ENCODE results near the gene NUF2. TPM values are rescaled to one million over a fixed set of nuclear protein-coding genes. Genes with fewer than 3 reads are reported as not detected.

The NUF2 gene
- total and polyA plus RNA-seq, 10 of the 15 experiments (the other 5 are each of a cell fraction or from before 2014, with no cell fraction given): 27.4 to 62.6 (median 49.1) TPM

GRCh38 chr1:163295949-163296348, 25.8 kb upstream of the NUF2 start:
- Histone ChIP-seq H3K9me3 (replicated peaks; ENCODE audit: control insufficient read depth, insufficient read depth, low read length) (no peaks in the 10 kb centered on the region; the same call in 2 of the 3 replicates), H3K36me3 (ENCODE audit: control insufficient read depth in 2 of 2, insufficient read depth in 2 of 2, low read length in 1 of 2) (no peaks in the 10 kb centered on the region; a peak in 1 of 4 replicates), H3K27ac (ENCODE audit: control insufficient read depth, insufficient read depth) (no peak overlapping the region), H3K4me1 (ENCODE audit: control insufficient read depth, insufficient read depth, low read length) (no peaks in the 10 kb centered on the region), H3K79me2 (ENCODE audit: control insufficient read depth, insufficient read depth, low read length) (no peaks in the 10 kb centered on the region), H3K9ac (ENCODE audit: control insufficient read depth, insufficient read depth, low read length) (no peak overlapping the region), H2AFZ (ENCODE audit: control insufficient read depth, low read depth, low read length) (no peak overlapping the region), H3K4me3 (no peak overlapping the region), H4K20me1 (ENCODE audit: control insufficient read depth, insufficient read depth) (no peaks in the 10 kb centered on the region), H3K4me2 (ENCODE audit: control insufficient read depth, insufficient read depth) (no peak overlapping the region), H3K27me3 (replicated peaks in 1 of 2; ENCODE audit: control insufficient read depth in 2 of 2, insufficient read depth in 2 of 2, low read length in 1 of 2) (no peaks in the 10 kb centered on the region)
- ChIA-PET CTCF (interaction anchor here (1.7 kb wide), 1 partner anchor 19 kb away, joined by 6 read pairs; no protein-coding TSS in a partner anchor), RAD21 (ENCODE audit: unreplicated experiment) (no interaction called here), SMC1A (ENCODE audit: uncharacterized antibody, unreplicated experiment) (no interaction called here), POLR2A (no interaction called here)
- TF ChIP-seq SPI1 (IDR thresholded peaks at IDR 0.05; ENCODE audit: borderline replicate concordance, insufficient read depth, low read depth, low read length) (no peak), CHD1 (IDR thresholded peaks at IDR 0.05; ENCODE audit: low read depth, low read length) (no peak), LARP7 (IDR thresholded peaks at IDR 0.05) (no peak), FOXK2 (IDR thresholded peaks at IDR 0.05) (no peak), ATF3 (IDR thresholded peaks at IDR 0.05; ENCODE audit: borderline replicate concordance, extremely low read depth, low read depth, low read length) (no peak), NR2C2 (IDR thresholded peaks at IDR 0.05; ENCODE audit: borderline replicate concordance, control insufficient read depth, insufficient read length, low read depth) (no peak), NFYA (IDR thresholded peaks at IDR 0.05; ENCODE audit: borderline replicate concordance, low read depth, low read length) (no peak), NR2C1 (IDR thresholded peaks at IDR 0.05) (no peak), PAX5 (IDR thresholded peaks at IDR 0.05; ENCODE audit: borderline replicate concordance, low read depth, low read length) (no peak), BHLHE40 (IDR thresholded peaks at IDR 0.05; ENCODE audit: borderline replicate concordance in 1 of 2, low read depth in 2 of 2, low read length in 1 of 2) (no peak), JUNB (IDR thresholded peaks at IDR 0.05) (no peak), CBFB (IDR thresholded peaks at IDR 0.05; ENCODE audit: low read depth) (no peak), BACH1 (IDR thresholded peaks at IDR 0.05; ENCODE audit: borderline replicate concordance) (no peak), HCFC1 (IDR thresholded peaks at IDR 0.05; ENCODE audit: low read length) (no peak)
- TF ChIP-seq, protein P1, sequence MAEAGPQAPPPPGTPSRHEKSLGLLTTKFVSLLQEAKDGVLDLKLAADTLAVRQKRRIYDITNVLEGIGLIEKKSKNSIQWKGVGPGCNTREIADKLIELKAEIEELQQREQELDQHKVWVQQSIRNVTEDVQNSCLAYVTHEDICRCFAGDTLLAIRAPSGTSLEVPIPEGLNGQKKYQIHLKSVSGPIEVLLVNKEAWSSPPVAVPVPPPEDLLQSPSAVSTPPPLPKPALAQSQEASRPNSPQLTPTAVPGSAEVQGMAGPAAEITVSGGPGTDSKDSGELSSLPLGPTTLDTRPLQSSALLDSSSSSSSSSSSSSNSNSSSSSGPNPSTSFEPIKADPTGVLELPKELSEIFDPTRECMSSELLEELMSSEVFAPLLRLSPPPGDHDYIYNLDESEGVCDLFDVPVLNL (IDR thresholded peaks at IDR 0.05; ENCODE audit: low read depth, low read length): no peak
- TF ChIP-seq, protein P2, sequence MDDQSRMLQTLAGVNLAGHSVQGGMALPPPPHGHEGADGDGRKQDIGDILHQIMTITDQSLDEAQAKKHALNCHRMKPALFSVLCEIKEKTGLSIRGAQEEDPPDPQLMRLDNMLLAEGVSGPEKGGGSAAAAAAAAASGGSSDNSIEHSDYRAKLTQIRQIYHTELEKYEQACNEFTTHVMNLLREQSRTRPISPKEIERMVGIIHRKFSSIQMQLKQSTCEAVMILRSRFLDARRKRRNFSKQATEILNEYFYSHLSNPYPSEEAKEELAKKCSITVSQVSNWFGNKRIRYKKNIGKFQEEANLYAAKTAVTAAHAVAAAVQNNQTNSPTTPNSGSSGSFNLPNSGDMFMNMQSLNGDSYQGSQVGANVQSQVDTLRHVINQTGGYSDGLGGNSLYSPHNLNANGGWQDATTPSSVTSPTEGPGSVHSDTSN (IDR thresholded peaks at IDR 0.05; ENCODE audit: insufficient replicate concordance, low read depth, low read length): no peak
- TF ChIP-seq, protein P3, sequence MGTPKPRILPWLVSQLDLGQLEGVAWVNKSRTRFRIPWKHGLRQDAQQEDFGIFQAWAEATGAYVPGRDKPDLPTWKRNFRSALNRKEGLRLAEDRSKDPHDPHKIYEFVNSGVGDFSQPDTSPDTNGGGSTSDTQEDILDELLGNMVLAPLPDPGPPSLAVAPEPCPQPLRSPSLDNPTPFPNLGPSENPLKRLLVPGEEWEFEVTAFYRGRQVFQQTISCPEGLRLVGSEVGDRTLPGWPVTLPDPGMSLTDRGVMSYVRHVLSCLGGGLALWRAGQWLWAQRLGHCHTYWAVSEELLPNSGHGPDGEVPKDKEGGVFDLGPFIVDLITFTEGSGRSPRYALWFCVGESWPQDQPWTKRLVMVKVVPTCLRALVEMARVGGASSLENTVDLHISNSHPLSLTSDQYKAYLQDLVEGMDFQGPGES (IDR thresholded peaks at IDR 0.05): no peak
- TF ChIP-seq, protein P4, sequence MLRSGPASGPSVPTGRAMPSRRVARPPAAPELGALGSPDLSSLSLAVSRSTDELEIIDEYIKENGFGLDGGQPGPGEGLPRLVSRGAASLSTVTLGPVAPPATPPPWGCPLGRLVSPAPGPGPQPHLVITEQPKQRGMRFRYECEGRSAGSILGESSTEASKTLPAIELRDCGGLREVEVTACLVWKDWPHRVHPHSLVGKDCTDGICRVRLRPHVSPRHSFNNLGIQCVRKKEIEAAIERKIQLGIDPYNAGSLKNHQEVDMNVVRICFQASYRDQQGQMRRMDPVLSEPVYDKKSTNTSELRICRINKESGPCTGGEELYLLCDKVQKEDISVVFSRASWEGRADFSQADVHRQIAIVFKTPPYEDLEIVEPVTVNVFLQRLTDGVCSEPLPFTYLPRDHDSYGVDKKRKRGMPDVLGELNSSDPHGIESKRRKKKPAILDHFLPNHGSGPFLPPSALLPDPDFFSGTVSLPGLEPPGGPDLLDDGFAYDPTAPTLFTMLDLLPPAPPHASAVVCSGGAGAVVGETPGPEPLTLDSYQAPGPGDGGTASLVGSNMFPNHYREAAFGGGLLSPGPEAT (IDR thresholded peaks at IDR 0.05; ENCODE audit: low read depth): no peak
- BruUV-seq (replicated peaks): no TSS peak
- FAIRE-seq (no peak), DNase-seq (ENCODE audit: low read depth, low spot score) (no peak), ATAC-seq (no peak)
- in situ Hi-C loops (cut with MboI): no loop called here
- WGBS (ENCODE audit: insufficient coverage, insufficient replicate concordance, low lambda C conversion rate, missing lambda C conversion rate): 95% methylated on average over 2 of the region's 2 CpGs
- intact Hi-C loops (cut with micrococcal nuclease; ENCODE audit: unreplicated experiment): no loop called here

All from GM12878 (cell line).